ENCODE measurements around the gene COMMD4. TPM values are rescaled to one million over a fixed set of nuclear protein-coding genes. Genes with fewer than 3 reads are reported as not detected.

The COMMD4 gene
- polyA plus RNA-seq, 4 donors: 95.3 to 124 (median 105) TPM

DNA sequence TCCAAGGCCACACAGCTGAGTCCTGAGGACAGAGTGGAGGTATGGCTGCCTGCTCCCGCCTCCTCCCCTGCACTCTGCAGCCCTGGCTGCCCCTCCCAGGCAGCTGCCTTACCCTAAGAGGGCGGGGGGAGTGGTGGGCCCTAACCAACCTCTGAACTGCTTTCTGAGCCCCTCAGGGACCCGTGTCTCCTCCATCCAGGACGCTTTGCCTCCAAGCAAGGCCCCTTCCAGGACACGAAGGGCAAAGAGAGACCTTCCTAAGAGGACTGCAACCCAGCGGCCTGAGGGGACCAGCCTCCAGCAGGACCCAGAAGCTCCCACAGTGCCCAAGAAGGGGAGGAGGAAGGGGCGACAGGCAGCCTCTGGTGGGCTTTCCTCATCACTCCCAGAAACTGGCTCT is 18.6 kb downstream of the COMMD4 start:
- no peak for DNase-seq (ENCODE audit: low read depth in 4 of 4, low spot score in 2 of 4)

DNA sequence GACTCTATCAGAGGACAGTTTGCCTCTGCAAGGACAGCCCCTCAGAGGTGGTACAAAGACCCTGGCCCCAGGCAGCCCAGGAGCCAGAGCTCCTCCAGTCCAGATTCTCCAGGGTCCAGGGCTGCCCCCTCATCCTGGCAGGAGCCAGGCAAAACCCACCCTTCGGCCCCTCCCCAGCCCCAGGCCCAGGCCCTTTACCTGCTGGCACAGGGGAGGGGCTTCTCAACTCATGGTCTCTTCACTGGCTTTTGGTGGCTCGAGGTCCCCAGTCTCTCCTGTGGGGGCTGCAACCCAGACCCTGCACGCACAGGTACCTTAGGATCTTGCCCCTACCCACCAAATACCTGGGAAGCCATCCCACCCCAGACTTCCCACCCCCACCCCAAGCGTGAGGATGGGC is 19.5 kb downstream of the COMMD4 start:
- DNase-seq (ENCODE audit: low read depth in 4 of 4, low spot score in 2 of 4): no peak

GRCh38 chr15:75356006-75356405 is 20.1 kb downstream of the COMMD4 start:
- DNase-seq (ENCODE audit: low read depth in 4 of 4, low spot score in 2 of 4): no peak

DNA sequence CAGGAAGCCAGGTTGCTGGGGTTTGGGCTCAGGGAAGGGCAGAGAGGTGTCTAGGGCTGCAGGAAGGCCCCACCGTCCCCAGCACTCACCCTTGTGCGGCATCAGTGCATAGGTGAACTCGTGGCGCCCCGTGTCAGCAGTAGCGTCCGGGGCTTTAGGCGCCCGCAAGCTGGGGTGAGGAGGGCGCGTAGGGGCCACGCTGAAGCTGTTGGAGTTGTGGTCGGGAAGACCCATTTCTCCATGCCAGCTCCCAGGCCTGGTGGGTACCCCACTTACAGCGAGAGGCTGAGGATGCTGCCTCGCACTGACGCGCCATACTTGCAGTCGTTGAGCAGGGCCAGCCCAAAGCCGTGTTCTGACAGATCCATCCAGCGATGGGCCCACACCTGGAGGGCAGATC is 20.7 kb downstream of the COMMD4 start:
- DNase-seq (ENCODE audit: low read depth in 4 of 4, low spot score in 2 of 4): no peak

GRCh38 chr15:75357976-75358673 is 22.3 kb downstream of the COMMD4 start:
- no peak for DNase-seq (ENCODE audit: low read depth in 4 of 4, low spot score in 2 of 4)

- DNase-seq (ENCODE audit: low read depth in 4 of 4, low spot score in 2 of 4): no peak
These were observed 23.1 kb downstream of the COMMD4 start for GRCh38 chr15:75358771-75359536.

DNA sequence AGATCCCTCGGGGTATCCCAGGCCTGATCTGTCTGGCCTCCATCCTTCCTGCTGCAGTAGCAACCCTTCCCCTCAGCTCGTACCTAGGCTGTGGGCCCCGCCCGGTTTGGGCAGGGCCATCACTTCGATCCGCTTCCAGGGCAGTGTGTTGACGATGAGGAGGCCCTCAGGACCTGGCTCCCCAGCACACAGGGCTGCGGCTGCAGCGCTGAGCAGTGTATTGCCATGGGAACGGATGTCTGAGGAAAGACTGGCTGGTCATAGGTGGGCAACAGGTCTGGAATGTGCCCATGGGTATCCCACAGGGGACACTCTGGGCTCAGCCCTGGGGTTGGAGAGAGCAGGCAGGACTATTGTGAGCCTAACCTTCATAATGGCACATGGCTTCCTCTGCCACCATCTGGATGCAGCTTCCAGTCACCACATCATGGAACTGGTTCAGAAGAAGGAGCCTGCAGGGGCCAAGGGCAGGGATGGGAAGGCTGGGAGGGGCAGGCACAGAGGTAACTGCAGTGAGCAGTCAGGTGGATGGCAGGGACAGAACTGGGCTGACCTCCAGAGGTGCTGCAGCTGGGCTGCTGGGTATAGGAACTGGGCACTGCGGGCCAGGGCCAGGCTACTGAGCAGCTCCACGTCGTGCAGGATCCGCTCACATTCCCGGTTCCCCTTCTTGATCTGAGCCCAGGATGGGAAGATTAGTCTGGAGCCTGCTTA is 23.8 kb downstream of the COMMD4 start:
- DNase-seq (ENCODE audit: low read depth in 4 of 4, low spot score in 2 of 4): no peak

DNA sequence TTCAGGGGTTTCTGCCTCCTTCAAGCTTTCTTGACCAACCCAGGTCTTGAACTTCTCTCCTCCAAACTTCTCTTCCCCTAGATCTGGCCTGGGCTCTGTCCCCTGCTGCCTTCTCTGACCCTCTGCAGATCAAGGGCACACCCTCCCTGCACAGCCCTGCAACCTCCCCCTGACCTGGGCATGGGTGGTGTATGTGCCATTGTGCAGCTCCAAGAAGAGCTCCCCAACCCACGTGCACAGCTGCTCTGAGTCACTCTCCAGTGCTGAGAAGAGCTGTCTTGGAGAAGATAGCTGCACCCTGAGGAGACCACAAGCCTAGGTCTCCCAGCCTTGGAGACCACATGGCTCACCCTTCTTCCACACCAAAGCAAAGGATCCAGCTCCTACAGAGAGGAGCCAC is 24.5 kb downstream of the COMMD4 start:
- no peak for DNase-seq (ENCODE audit: low read depth in 4 of 4, low spot score in 2 of 4)

- no peak for DNase-seq (ENCODE audit: low read depth in 4 of 4, low spot score in 2 of 4)
These were observed 25.0 kb downstream of the COMMD4 start for GRCh38 chr15:75360856-75361255.

DNA sequence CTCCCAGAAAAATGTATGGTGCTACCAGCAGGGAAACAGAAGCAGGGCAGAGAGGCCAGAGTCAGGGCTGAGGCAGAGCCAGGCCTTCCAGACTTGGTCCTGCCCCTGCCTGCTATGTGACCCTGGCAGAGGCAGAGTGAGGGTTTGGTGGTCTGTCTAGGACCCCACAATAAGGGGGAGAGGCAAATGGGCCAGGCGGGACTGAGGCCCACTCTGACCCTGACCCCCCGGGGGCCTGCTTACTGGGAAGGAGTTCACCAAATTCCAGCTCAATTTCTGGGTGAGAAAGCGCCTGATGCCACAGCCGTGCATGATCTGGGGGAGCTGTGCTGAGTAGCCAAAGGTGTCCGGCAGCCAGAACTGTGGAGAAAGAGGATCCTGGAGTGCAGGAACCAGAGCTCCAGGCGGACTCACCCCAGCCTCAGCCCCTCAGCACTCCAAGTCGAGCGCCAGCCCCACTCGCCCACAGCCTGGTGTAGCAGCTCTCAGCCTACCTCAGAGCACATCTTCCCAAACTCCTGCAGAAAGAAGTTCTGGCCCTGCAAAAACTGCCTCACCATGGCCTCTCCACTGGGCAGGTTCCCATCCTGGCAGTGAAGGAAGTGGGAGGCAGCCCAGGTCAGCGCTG is 25.6 kb downstream of the COMMD4 start:
- no peak for DNase-seq (ENCODE audit: low read depth in 4 of 4, low spot score in 2 of 4)

GRCh38 chr15:75361989-75362641 is 26.3 kb downstream of the COMMD4 start:
- no peak for DNase-seq (ENCODE audit: low read depth in 4 of 4, low spot score in 2 of 4)

DNA sequence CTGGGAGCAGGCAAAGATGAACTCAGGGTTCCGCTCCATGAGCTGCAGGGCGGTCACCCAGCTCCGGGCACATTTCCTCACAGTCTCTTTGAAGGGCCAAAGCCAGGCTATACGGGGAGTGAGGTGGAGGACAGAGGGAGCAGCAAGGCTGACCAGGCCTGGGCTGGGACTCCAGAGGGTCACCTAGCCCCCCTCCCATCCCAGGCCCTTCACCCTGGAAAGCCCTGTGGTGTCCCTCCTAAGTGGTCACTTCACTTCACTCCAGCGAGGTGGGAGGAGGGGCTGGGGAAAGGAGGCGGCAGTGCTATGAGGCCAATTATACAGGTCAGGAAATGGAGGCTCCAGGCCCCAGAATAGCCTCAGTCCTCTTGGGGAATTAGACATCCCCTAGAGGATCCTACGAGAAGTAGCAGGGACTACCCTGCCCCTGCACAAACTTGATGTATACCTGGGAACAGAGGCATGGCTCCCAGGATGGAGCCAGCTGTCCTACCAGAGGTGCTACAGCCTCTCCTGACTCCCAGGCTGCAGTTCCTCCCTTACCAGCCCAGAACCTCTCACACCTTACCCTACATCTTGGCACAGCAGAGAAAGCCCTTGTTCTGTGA is 26.9 kb downstream of the COMMD4 start:
- no peak for DNase-seq (ENCODE audit: low read depth in 4 of 4, low spot score in 2 of 4)

DNA sequence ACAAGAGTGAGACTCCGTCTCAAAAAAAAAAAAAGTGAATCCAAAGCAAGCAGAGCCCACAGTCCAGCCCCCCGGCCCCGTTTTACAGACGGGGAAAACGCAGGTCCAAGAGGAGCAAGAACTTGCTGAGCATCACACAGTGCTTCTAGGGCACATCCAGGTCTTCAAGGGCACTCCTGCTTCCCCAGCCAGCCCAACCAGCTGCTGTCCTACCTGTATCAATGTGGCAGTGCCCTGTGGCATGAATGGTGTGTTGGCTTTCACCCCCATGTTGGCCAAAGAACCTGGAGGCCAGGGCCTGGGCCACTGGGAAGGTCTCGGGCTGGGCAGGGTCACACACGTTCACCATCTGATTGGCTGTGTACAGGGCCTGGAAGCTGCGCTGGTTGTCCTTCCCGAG is 27.9 kb downstream of the COMMD4 start:
- no peak for DNase-seq (ENCODE audit: low read depth in 4 of 4, low spot score in 2 of 4)

- no peak for DNase-seq (ENCODE audit: low read depth in 4 of 4, low spot score in 2 of 4)
These were observed 29.0 kb downstream of the COMMD4 start for GRCh38 chr15:75364881-75365280.

- DNase-seq (ENCODE audit: low read depth in 4 of 4, low spot score in 2 of 4): no peak
These were observed 30.3 kb downstream of the COMMD4 start for GRCh38 chr15:75366163-75366562.

GRCh38 chr15:75367006-75367405 is 31.1 kb downstream of the COMMD4 start:
- no peak for DNase-seq (ENCODE audit: low read depth in 4 of 4, low spot score in 2 of 4)

GRCh38 chr15:75367406-75367912 is 31.6 kb downstream of the COMMD4 start:
- no peak for DNase-seq (ENCODE audit: low read depth in 4 of 4, low spot score in 2 of 4)

DNA sequence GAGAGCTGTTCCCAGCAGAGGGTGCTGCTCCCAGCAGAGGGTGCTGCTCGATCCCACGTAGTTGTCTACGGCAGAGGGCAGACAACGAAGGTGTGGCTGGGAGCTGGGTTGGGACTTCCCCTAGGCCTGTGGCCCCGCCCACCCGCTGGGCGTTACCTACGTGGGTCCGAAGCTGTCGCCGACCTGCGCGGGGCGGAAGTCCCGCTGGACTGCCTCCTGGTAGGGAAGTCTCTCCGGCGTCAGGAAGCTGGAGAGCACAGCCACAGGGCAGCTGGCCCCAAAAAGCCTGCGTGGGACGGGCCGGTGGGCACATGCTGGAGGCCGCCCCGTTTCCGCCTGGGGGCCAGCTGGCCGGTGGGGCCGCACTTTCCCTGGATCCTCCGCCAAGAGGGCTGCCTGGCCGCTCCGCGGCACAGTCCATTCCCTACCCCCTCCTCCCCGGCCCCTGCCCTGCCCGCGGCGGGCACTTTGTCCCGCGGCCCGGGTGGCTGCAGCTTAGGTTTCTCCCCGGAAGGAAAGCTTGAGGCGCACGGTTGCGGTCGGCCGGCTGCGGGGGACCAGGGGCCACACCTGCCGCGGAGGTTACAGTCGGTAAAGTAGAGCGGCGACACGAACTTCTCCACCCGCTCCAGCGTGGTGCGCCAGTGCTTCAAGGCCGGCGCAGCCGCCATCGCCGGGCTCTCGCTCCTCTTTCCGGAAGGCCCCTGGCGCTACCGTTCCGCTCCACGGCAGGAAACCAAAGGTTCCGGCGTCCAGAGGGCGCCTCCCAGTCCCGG is 32.2 kb downstream of the COMMD4 start, which contains the start of gene MAN2C1:
TSS of gene MAN2C1 (minus strand) at position 695 of the 776 bp plus-strand sequence. CDS start at position 671, 24 bp downstream.
- peak; percentile 68 to 92 (median 83) for DNase-seq (ENCODE audit: low read depth in 4 of 4, low spot score in 2 of 4)

DNA sequence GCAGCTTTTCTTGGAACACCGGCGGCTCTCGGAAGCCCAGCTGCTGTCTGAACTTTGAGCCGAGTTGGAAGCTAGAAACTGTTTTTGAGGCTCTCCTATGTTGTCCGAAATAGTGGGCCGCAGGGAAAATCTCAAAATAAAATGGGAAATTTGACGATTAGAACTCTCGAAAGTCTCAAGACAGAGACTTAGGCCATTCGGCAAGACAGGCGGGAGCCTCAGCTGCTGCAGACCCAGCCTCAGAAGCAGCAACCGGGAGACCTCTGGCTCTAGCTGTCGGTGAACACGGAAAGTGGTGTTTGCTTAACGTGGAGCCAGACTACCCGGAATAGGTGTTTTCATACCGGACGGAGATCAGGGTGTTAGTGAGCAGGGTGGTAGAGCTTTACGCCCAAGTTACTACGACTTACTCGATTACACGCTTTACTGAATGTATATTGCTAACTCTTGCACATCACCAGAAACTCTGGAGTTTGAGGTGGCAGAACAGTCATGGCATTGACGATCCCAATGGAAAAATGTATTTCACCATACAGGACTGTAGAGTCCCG is 32.9 kb downstream of the COMMD4 start:
- no peak for DNase-seq (ENCODE audit: low read depth in 4 of 4, low spot score in 2 of 4)
